GM12878 (cell line): ENCODE measurements around the gene EML5. TPM values are rescaled to one million over a fixed set of nuclear protein-coding genes. Genes with fewer than 3 reads are reported as not detected.

Experiments
- CEBPZ ChIP-seq: fragments of 150-350 bp; IDR thresholded peaks from 2 replicates; pipeline ENCODE4 v1.6.1; 2016; ENCODE audit warnings: low read depth, low read length
- HSF1 ChIP-seq: fragments of 150-350 bp; IDR thresholded peaks from 2 replicates; pipeline ENCODE4 v1.6.1; 2014; ENCODE audit warnings: mild to moderate bottlenecking, low read depth, low read length
- RFX5 ChIP-seq: IDR thresholded peaks from 2 replicates; pipeline ENCODE4 v1.6.1; 2011; ENCODE audit warnings: low read depth, low read length, improper control_type of control experiment
- RUNX3 ChIP-seq: IDR thresholded peaks from 2 replicates; pipeline ENCODE4 v1.6.1; 2012; ENCODE audit warnings: low read length, inconsistent platforms
- SKIL ChIP-seq: fragments of 450-650 bp; IDR thresholded peaks from 2 replicates; pipeline ENCODE4 v1.6.1; 2017; ENCODE audit warnings: mild to moderate bottlenecking, low read depth, inconsistent platforms; ENCODE audit not compliant: poor library complexity, severe bottlenecking
- polyA plus RNA-seq, 11 experiments: library from polyadenylated mRNA; depleted of rRNA in 4 of 11; unstranded in 6 of 11; stranded (reverse) in 5 of 11; fragments of >200 nt; fragmentation: Nextera tagmentation in 4 of 11; fragmentation: Illumina TruSeq in 1 of 11; extraction: Ambion mirVana in 4 of 11; extraction: Trizol in 1 of 11; gene quantifications; 1 replicate in 1 of 11; 2 replicates in 10 of 11; pipeline versions ENCODE4 v1.2.1 to v1.2.3, GENCODE V29; 2011 to 2016; ENCODE audit warnings: inconsistent platforms in 2 of 11, missing spikeins in 2 of 11, low read depth in 1 of 11
- total RNA-seq, 4 experiments: library from RNA; depleted of rRNA in 3 of 4; stranded (reverse); fragments of >200 nt in 3 of 4; fragmentation: Illumina TruSeq in 1 of 4; extraction: Trizol in 1 of 4; gene quantifications; 2 replicates each; pipeline versions ENCODE4 v1.2.1 to v1.2.3, GENCODE V29; 2013 to 2021
- TF ChIP-seq, protein P1 (sequence below): fragments of 450-650 bp; formaldehyde crosslinking; IDR thresholded peaks from 2 replicates; pipeline ENCODE4 v1.4.0; 2020; ENCODE audit warnings: mild to moderate bottlenecking, moderate library complexity
- TF ChIP-seq, protein P2 (sequence below): fragments of 450-650 bp; IDR thresholded peaks from 2 replicates; pipeline ENCODE4 v1.6.1; 2017; ENCODE audit warnings: antibody characterized with exemption, mild to moderate bottlenecking, moderate library complexity

The EML5 gene
- total and polyA plus RNA-seq, 10 of the 15 experiments (the other 5 are each of a cell fraction or from before 2014, with no cell fraction given), result 0.08 to 0.35 (median 0.22) TPM; not detected in 1

- TF ChIP-seq SKIL (no peak), HSF1 (no peak), CEBPZ (no peak), RUNX3 (peak; percentile 60; the same call in 1 of the 2 replicates), RFX5 (no peak)
- TF ChIP-seq, protein P1, sequence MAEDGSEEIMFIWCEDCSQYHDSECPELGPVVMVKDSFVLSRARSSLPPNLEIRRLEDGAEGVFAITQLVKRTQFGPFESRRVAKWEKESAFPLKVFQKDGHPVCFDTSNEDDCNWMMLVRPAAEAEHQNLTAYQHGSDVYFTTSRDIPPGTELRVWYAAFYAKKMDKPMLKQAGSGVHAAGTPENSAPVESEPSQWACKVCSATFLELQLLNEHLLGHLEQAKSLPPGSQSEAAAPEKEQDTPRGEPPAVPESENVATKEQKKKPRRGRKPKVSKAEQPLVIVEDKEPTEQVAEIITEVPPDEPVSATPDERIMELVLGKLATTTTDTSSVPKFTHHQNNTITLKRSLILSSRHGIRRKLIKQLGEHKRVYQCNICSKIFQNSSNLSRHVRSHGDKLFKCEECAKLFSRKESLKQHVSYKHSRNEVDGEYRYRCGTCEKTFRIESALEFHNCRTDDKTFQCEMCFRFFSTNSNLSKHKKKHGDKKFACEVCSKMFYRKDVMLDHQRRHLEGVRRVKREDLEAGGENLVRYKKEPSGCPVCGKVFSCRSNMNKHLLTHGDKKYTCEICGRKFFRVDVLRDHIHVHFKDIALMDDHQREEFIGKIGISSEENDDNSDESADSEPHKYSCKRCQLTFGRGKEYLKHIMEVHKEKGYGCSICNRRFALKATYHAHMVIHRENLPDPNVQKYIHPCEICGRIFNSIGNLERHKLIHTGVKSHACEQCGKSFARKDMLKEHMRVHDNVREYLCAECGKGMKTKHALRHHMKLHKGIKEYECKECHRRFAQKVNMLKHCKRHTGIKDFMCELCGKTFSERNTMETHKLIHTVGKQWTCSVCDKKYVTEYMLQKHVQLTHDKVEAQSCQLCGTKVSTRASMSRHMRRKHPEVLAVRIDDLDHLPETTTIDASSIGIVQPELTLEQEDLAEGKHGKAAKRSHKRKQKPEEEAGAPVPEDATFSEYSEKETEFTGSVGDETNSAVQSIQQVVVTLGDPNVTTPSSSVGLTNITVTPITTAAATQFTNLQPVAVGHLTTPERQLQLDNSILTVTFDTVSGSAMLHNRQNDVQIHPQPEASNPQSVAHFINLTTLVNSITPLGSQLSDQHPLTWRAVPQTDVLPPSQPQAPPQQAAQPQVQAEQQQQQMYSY (CRISPR knock-in tag), result no peak
- TF ChIP-seq, protein P2, sequence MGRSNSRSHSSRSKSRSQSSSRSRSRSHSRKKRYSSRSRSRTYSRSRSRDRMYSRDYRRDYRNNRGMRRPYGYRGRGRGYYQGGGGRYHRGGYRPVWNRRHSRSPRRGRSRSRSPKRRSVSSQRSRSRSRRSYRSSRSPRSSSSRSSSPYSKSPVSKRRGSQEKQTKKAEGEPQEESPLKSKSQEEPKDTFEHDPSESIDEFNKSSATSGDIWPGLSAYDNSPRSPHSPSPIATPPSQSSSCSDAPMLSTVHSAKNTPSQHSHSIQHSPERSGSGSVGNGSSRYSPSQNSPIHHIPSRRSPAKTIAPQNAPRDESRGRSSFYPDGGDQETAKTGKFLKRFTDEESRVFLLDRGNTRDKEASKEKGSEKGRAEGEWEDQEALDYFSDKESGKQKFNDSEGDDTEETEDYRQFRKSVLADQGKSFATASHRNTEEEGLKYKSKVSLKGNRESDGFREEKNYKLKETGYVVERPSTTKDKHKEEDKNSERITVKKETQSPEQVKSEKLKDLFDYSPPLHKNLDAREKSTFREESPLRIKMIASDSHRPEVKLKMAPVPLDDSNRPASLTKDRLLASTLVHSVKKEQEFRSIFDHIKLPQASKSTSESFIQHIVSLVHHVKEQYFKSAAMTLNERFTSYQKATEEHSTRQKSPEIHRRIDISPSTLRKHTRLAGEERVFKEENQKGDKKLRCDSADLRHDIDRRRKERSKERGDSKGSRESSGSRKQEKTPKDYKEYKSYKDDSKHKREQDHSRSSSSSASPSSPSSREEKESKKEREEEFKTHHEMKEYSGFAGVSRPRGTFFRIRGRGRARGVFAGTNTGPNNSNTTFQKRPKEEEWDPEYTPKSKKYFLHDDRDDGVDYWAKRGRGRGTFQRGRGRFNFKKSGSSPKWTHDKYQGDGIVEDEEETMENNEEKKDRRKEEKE, result no peak
Observed at GRCh38 chr14:88599326-88599725, 193.4 kb downstream of the EML5 start (continued).
